Stomach smooth muscle (tissue), 2 donors: ENCODE measurements around the gene CLTB.
"Not testable (repeated sequence)": the region's sequence is repeated elsewhere in the genome, so short reads cannot be mapped to it uniquely, and the experiment has no call there.

Experiments
- H3K27ac ChIP-seq: one replicate; pipeline ENCODE4 v1.7.0; 2013; ENCODE audit warnings: mild to moderate bottlenecking, low read length, inconsistent platforms
- H3K27me3 ChIP-seq, 2 donors: one replicate each; pipeline ENCODE4 v1.7.0; 2013; ENCODE audit warnings: low read length in 2 of 2; ENCODE audit not compliant: insufficient read depth in 2 of 2, control insufficient read depth in 1 of 2
- H3K36me3 ChIP-seq, 2 donors: one replicate each; pipeline ENCODE4 v1.7.0; 2013; ENCODE audit warnings: low read length in 2 of 2; ENCODE audit not compliant: control insufficient read depth in 2 of 2, insufficient read depth in 2 of 2
- H3K4me1 ChIP-seq: one replicate; pipeline ENCODE4 v1.7.0; 2013; ENCODE audit warnings: low read length; ENCODE audit not compliant: control insufficient read depth, insufficient read depth
- H3K4me3 ChIP-seq, 2 donors: one replicate each; pipeline ENCODE4 v1.7.0; 2013; ENCODE audit warnings: low read length in 2 of 2
- H3K9ac ChIP-seq, 2 donors: one replicate each; pipeline ENCODE4 v1.7.0; 2013; ENCODE audit warnings: low read length in 2 of 2, mild to moderate bottlenecking in 1 of 2
- H3K9me3 ChIP-seq, 2 donors: one replicate each; pipeline ENCODE4 v1.7.0; 2013; ENCODE audit warnings: low read length in 2 of 2; ENCODE audit not compliant: control insufficient read depth in 2 of 2
- donor health status: healthy.
- donor health status: Pancreatic carcinoma.

The CLTB gene

GRCh38 chr5:176413255-176413565 is 3.1 kb downstream of the CLTB start:
- peaks cover 36% of the 10 kb centered on the region for H3K4me1 ChIP-seq
- H3K9me3 ChIP-seq = no peaks in the 10 kb centered on the region
- H3K27ac ChIP-seq = peak overlapping the region; percentile 6
- H3K9ac ChIP-seq = peak overlapping the region in 1 of 2 donors; percentile 29
- no peak overlapping the region for H3K4me3 ChIP-seq
- H3K27me3 ChIP-seq = no peaks in the 10 kb centered on the region
- peaks cover 9% of the 10 kb centered on the region in 2 donors for H3K36me3 ChIP-seq

- H3K36me3 ChIP-seq = peaks cover 9 to 11% of the 10 kb centered on the region in 2 donors
- no peak overlapping the region for H3K9ac ChIP-seq
- H3K9me3 ChIP-seq = no peaks in the 10 kb centered on the region
- peak overlapping the region; percentile 6 for H3K27ac ChIP-seq
- H3K27me3 ChIP-seq = no peaks in the 10 kb centered on the region
- peaks cover 36% of the 10 kb centered on the region for H3K4me1 ChIP-seq
- H3K4me3 ChIP-seq = no peak overlapping the region
Measured at GRCh38 chr5:176412517-176413254, 3.7 kb downstream of the CLTB start.

- no peaks in the 10 kb centered on the region for H3K27me3 ChIP-seq
- H3K27ac ChIP-seq = no peak overlapping the region
- H3K4me3 ChIP-seq = no peak overlapping the region
- peaks cover 15 to 20% of the 10 kb centered on the region in 2 donors for H3K36me3 ChIP-seq
- H3K4me1 ChIP-seq = peaks cover 27% of the 10 kb centered on the region
- no peaks in the 10 kb centered on the region for H3K9me3 ChIP-seq
- H3K9ac ChIP-seq = no peak overlapping the region
Measured at GRCh38 chr5:176410486-176411180, 5.7 kb downstream of the CLTB start.

- H3K36me3 ChIP-seq = peaks cover 15 to 22% of the 10 kb centered on the region in 2 donors
- peaks cover 18% of the 10 kb centered on the region for H3K4me1 ChIP-seq
Measured at GRCh38 chr5:176409765-176410164, 6.6 kb downstream of the CLTB start.

GRCh38 chr5:176408590-176408989 is 7.7 kb downstream of the CLTB start:
- Histone ChIP-seq H3K27me3 (no peaks in the 10 kb centered on the region), H3K4me3 (no peak overlapping the region), H3K9me3 (no peaks in the 10 kb centered on the region), H3K4me1 (peaks cover 8% of the 10 kb centered on the region), H3K36me3 (peaks cover 15 to 22% of the 10 kb centered on the region in 2 donors), H3K27ac (no peak overlapping the region), H3K9ac (no peak overlapping the region)

More at GRCh38 chr5:176409765-176410164, 6.6 kb downstream of the CLTB start:
- Histone ChIP-seq H3K4me3 (no peak overlapping the region), H3K27ac (no peak overlapping the region), H3K27me3 (no peaks in the 10 kb centered on the region), H3K9ac (no peak overlapping the region), H3K9me3 (no peaks in the 10 kb centered on the region)

- not testable (repeated sequence) for H3K27me3 ChIP-seq, H3K4me1 ChIP-seq, H3K27ac ChIP-seq, H3K9me3 ChIP-seq, H3K9ac ChIP-seq, H3K4me3 ChIP-seq
- H3K36me3 ChIP-seq = peaks cover 15 to 22% of the 10 kb centered on the region in 2 donors
Measured at GRCh38 chr5:176408252-176408573, 8.1 kb downstream of the CLTB start.

GRCh38 chr5:176407456-176408251 is 8.7 kb downstream of the CLTB start:
- Histone ChIP-seq H3K4me1 (no peaks in the 10 kb centered on the region), H3K27ac (no peak overlapping the region), H3K9me3 (no peaks in the 10 kb centered on the region), H3K4me3 (no peak overlapping the region), H3K36me3 (peaks cover 15 to 22% of the 10 kb centered on the region in 2 donors), H3K9ac (no peak overlapping the region), H3K27me3 (no peaks in the 10 kb centered on the region)

GRCh38 chr5:176406436-176407052 is 9.8 kb downstream of the CLTB start:
- H3K4me3 ChIP-seq = no peak overlapping the region
- H3K9ac ChIP-seq = no peak overlapping the region
- H3K27ac ChIP-seq = no peak overlapping the region
- no peaks in the 10 kb centered on the region for H3K9me3 ChIP-seq
- H3K4me1 ChIP-seq = no peaks in the 10 kb centered on the region
- H3K27me3 ChIP-seq = no peaks in the 10 kb centered on the region
- H3K36me3 ChIP-seq = peaks cover 15 to 22% of the 10 kb centered on the region in 2 donors

- H3K27ac ChIP-seq = no peak overlapping the region
- H3K4me3 ChIP-seq = no peak overlapping the region
- H3K27me3 ChIP-seq = no peaks in the 10 kb centered on the region
- no peaks in the 10 kb centered on the region for H3K9me3 ChIP-seq
- H3K4me1 ChIP-seq = no peaks in the 10 kb centered on the region
- no peak overlapping the region for H3K9ac ChIP-seq
- peaks cover 18 to 28% of the 10 kb centered on the region in 2 donors for H3K36me3 ChIP-seq
Measured at GRCh38 chr5:176405656-176406435, 10.5 kb downstream of the CLTB start.
